ENCODE measurements around the gene DPP3.
"Not testable (repeated sequence)": the region's sequence is repeated elsewhere in the genome, so short reads cannot be mapped to it uniquely, and the experiment has no call there.

The DPP3 gene

DNA sequence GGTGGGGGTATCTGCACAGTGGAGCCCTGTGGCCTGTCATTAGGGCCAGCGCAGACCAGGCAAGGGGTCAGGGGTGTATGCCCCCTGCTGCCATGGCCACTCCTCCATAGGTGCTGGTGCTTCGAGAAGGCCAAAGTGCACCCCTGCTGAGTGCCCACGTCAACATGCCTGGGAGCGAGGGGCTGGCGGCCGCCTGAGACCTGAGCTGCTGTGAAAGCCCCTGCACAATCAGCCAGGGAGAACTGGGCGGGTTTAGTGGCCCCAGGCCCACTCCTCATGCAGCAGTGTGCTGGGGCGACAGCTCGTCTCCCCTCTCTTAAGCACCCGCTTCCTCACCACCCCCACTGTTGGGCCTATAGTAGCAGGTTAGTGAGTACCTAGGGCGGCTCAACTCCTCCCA, 51.6 kb downstream of the DPP3 start:
- no peak for DNase-seq (ENCODE audit: low read depth)
- H3K4me3 ChIP-seq (ENCODE audit: control insufficient read depth, low read depth, low read length) = no peak overlapping the region
- TF ChIP-seq, protein P1, sequence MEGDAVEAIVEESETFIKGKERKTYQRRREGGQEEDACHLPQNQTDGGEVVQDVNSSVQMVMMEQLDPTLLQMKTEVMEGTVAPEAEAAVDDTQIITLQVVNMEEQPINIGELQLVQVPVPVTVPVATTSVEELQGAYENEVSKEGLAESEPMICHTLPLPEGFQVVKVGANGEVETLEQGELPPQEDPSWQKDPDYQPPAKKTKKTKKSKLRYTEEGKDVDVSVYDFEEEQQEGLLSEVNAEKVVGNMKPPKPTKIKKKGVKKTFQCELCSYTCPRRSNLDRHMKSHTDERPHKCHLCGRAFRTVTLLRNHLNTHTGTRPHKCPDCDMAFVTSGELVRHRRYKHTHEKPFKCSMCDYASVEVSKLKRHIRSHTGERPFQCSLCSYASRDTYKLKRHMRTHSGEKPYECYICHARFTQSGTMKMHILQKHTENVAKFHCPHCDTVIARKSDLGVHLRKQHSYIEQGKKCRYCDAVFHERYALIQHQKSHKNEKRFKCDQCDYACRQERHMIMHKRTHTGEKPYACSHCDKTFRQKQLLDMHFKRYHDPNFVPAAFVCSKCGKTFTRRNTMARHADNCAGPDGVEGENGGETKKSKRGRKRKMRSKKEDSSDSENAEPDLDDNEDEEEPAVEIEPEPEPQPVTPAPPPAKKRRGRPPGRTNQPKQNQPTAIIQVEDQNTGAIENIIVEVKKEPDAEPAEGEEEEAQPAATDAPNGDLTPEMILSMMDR (IDR thresholded peaks at IDR 0.05; ENCODE audit: control insufficient read depth, insufficient read depth, low read depth, low read length, missing control alignments) = no peak

DNA sequence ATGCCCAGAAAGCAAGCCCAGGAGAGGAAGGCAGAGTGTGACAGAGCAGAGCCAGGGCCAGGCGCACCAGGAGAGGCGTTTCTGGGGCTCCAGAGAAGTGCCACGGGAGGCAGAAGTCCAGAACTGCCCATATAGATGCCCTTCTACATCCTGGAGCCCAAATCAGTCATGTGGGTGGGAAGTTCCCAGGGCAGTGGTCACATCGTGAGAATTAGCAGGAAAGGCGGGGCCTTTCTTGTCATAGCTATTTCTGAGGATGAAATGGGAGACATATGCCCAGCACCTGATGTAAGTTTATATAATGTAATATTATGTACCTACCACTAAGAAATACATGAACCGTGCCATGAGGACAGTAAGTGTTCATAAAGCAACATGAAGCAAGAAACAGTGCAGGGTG, 52.5 kb downstream of the DPP3 start:
- H3K4me3 ChIP-seq (ENCODE audit: control insufficient read depth, low read depth, low read length) = no peak overlapping the region
- TF ChIP-seq, protein P1 (IDR thresholded peaks at IDR 0.05; ENCODE audit: control insufficient read depth, insufficient read depth, low read depth, low read length, missing control alignments) = no peak
- DNase-seq (ENCODE audit: low read depth) = no peak

DNA sequence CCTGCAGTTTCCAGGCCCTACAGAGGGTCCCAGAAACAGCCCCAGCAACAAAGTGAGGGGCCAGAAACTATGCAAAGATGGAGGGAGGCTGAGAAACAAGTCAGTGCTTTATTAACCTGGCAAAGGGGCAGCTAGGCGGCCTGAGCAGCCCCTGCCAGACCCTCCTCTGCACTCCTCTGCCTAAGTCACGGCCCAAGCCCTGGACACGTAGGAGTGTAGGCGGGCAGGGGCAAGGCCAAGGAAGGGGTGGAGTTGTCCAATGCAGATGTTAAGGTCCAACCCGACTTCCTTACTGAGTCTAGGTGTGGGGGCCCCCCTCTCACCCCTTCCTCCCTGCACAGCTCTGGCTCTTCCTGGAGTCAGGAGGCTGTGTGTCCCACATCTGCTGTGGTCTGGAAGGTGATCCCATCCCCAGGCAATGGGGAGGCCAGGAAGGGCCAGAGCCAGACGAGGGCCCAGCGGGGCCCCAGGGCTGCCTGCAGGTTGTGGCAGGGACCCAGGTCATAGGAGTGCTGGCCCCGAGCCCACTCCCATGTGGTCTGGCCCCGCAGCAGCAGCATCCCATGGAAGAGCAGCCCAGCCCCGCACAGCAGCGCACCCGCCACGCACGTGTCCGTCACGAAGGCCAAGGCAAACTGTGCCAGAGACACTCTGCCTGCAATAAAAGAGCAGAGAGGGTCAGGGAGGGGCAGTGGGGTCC, 59.1 kb downstream of the DPP3 start:
- H3K4me3 ChIP-seq (ENCODE audit: control insufficient read depth, low read depth, low read length) = no peak overlapping the region
- DNase-seq (ENCODE audit: low read depth) = no peak
- TF ChIP-seq, protein P1 (IDR thresholded peaks at IDR 0.05; ENCODE audit: control insufficient read depth, insufficient read depth, low read depth, low read length, missing control alignments) = no peak

DNA sequence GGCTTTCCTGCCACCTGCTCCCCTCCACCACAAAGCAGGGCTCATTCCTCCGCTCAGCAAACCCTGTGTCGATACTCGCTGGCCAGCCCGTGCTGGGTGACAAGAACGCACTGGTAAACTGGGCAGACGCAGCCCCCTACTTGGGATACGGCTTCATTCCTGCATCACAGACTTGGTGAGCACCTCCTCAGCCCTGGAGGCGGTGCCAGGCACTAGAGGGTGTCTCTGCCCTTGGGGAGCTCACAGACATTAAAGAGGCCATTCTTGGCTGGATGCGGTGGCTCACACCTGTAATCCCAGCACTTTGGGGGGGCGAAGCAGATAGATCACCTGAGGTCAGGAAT, 59.6 kb downstream of the DPP3 start:
- no peak for DNase-seq (ENCODE audit: low read depth)
- H3K4me3 ChIP-seq (ENCODE audit: control insufficient read depth, low read depth, low read length) = no peak overlapping the region

DNA sequence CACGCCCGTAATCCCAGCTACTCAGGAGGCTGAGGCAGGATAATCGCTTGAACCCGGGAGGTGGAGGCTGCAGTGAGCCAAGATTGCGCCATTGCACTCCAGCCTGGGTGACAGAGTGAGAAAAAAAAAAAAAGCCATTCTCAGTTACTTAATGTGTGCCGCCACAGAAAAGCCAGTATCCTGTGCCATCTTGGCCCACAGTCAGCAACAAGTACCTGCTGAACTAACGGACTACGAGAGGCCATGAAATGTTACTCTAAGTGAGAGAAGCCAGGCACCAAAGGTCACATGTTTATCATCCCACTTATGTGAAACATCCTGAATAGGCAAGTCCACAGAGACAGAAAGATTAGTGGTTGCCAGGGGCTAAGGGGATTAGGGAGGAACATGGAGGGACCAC, 60.4 kb downstream of the DPP3 start:
- not testable (repeated sequence) for DNase-seq (ENCODE audit: low read depth)

More for the DNA sequence above, 59.6 kb downstream of the DPP3 start:
- TF ChIP-seq, protein P1 (IDR thresholded peaks at IDR 0.05; ENCODE audit: control insufficient read depth, insufficient read depth, low read depth, low read length, missing control alignments) = no peak

DNA sequence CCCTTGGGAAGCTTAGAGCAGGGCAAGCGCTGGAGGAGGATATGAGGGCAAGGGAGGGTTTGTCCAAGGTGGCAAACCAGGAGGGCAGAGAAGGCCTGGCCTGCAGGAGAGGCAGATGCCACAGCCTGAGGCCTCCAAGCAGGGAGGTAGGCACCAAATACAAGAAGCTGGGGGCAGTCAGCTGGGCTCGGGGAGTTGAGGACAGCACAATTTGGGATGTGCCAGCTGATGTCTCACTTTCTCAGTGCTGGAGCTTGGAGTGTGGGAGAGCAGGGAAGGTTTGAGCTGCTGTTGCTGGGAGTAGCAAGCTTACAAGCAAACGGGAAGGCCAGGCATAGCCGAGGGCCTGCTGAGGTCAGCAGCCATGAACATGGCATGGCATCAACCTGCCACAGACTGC, 61.7 kb downstream of the DPP3 start:
- no peak overlapping the region for H3K4me3 ChIP-seq (ENCODE audit: control insufficient read depth, low read depth, low read length)
- TF ChIP-seq, protein P1 (IDR thresholded peaks at IDR 0.05; ENCODE audit: control insufficient read depth, insufficient read depth, low read depth, low read length, missing control alignments) = no peak
- no peak for DNase-seq (ENCODE audit: low read depth)

More for the DNA sequence above, 60.4 kb downstream of the DPP3 start:
- not testable (repeated sequence) for H3K4me3 ChIP-seq (ENCODE audit: control insufficient read depth, low read depth, low read length)

DNA sequence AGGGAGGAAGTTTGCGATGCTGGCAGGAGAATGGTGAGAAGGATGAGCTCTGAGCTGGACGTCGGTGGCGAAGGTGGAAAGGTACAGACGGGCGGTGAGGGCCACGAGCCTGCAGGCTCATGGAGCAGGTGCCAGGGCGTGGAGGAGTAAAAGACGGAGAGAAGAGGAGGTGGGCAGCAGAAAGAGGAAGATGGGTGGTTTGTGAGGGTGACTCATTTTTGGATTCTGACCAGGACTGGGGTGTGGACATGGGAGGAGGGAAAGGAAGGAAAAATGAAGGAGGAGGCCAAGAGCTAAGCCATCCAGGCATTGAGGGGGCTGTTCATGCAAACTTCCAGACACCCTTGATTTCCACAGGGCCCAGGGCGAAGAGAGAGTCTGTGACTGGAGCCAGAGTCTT, 62.1 kb downstream of the DPP3 start:
- no peak overlapping the region for H3K4me3 ChIP-seq (ENCODE audit: control insufficient read depth, low read depth, low read length)
- TF ChIP-seq, protein P1 (IDR thresholded peaks at IDR 0.05; ENCODE audit: control insufficient read depth, insufficient read depth, low read depth, low read length, missing control alignments) = no peak
- DNase-seq (ENCODE audit: low read depth) = no peak
